HUES48 (cell line): Measurements from ENCODE around the gene QKI.
"Not testable (repeated sequence)": the region's sequence is repeated elsewhere in the genome, so short reads cannot be mapped to it uniquely, and the experiment has no call there.

Source experiments
- H3K27ac ChIP-seq: one replicate; pipeline ENCODE4 v1.7.0; 2013; ENCODE audit warnings: low read depth, low read length, inconsistent platforms
- H3K27me3 ChIP-seq: 2 replicates; pipeline ENCODE4 v1.6.1; 2013; ENCODE audit warnings: mild to moderate bottlenecking, low read length; ENCODE audit not compliant: control insufficient read depth, insufficient read depth
- H3K36me3 ChIP-seq: 2 replicates; pipeline ENCODE4 v1.6.1; 2013; ENCODE audit warnings: low read length; ENCODE audit not compliant: control insufficient read depth, insufficient read depth
- H3K4me1 ChIP-seq: 2 replicates; pipeline ENCODE4 v1.6.1; 2013; ENCODE audit warnings: mild to moderate bottlenecking, low read length; ENCODE audit not compliant: control insufficient read depth, insufficient read depth
- H3K4me3 ChIP-seq: 2 replicates; pipeline ENCODE4 v1.5.1; 2013; ENCODE audit warnings: mild to moderate bottlenecking, low read depth, low read length
- H3K9ac ChIP-seq: 2 replicates; pipeline ENCODE4 v1.6.1; 2013; ENCODE audit warnings: mild to moderate bottlenecking, low read depth, low read length, moderate library complexity
- H3K9me3 ChIP-seq: 2 replicates; pipeline ENCODE4 v1.6.1; 2013; ENCODE audit warnings: low read length; ENCODE audit not compliant: control insufficient read depth, insufficient read depth

QKI gene

GRCh38 chr6:163427498-163428254, 13.2 kb downstream of the QKI start:
- Histone ChIP-seq H3K4me1 (peaks cover 65% of the 10 kb centered on the region), H3K27me3 (no peaks in the 10 kb centered on the region), H3K27ac (no peak overlapping the region), H3K9ac (no peak overlapping the region), H3K9me3 (no peaks in the 10 kb centered on the region), H3K4me3 (no peak overlapping the region), H3K36me3 (no peaks in the 10 kb centered on the region)

- H3K4me1 ChIP-seq = peaks cover 58% of the 10 kb centered on the region
- no peaks in the 10 kb centered on the region for H3K27me3 ChIP-seq
- H3K27ac ChIP-seq = no peak overlapping the region
- no peaks in the 10 kb centered on the region for H3K36me3 ChIP-seq
- no peak overlapping the region for H3K4me3 ChIP-seq
- no peak overlapping the region for H3K9ac ChIP-seq
- H3K9me3 ChIP-seq = no peaks in the 10 kb centered on the region
These were observed 13.9 kb downstream of the QKI start for GRCh38 chr6:163428373-163428772.

DNA sequence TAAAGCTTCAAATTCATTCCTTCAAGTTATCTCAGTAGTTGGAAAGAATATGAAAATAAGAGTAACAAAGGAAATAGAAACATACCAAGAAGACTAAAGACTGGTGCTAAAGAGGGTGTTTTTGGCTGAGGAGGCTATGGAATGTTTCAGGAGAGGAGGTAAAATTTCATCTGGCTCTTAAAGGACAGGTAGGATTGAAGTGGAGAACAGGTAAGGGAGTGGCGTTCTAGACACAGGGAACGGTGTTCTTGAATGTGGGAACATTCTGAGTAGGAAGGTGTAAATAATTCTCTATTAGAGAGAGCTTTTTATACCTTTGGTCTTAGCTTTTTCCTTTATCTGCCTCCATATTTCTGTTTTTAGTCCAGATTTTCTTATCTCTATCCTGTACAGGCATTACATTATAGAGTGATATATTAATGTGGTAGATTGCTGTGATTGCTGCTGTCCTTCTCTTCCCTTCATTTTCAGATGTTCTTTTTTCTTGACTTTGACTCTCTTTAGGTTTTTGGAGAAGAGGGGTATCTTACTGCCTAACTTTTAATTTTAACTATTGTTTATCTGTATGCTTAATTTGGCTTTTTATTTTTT, 15.4 kb downstream of the QKI start:
- no peak overlapping the region for H3K27ac ChIP-seq
- H3K9ac ChIP-seq = no peak overlapping the region
- no peaks in the 10 kb centered on the region for H3K36me3 ChIP-seq
- no peaks in the 10 kb centered on the region for H3K9me3 ChIP-seq
- H3K4me1 ChIP-seq = peaks cover 56% of the 10 kb centered on the region
- no peak overlapping the region for H3K4me3 ChIP-seq
- H3K27me3 ChIP-seq = no peaks in the 10 kb centered on the region

- no peaks in the 10 kb centered on the region for H3K36me3 ChIP-seq
- no peaks in the 10 kb centered on the region for H3K9me3 ChIP-seq
- no peaks in the 10 kb centered on the region for H3K27me3 ChIP-seq
- H3K4me1 ChIP-seq = peaks cover 54% of the 10 kb centered on the region
- no peak overlapping the region for H3K9ac ChIP-seq
- H3K27ac ChIP-seq = no peak overlapping the region
- H3K4me3 ChIP-seq = no peak overlapping the region
These were observed 17.8 kb downstream of the QKI start for GRCh38 chr6:163432300-163432699.

- H3K27ac ChIP-seq, H3K36me3 ChIP-seq, H3K27me3 ChIP-seq, H3K9me3 ChIP-seq, H3K9ac ChIP-seq, H3K4me3 ChIP-seq: not testable (repeated sequence)
- peaks cover 49% of the 10 kb centered on the region for H3K4me1 ChIP-seq
These were observed 19.0 kb downstream of the QKI start for GRCh38 chr6:163433486-163433885.

GRCh38 chr6:163435023-163435422, 20.5 kb downstream of the QKI start:
- no peaks in the 10 kb centered on the region for H3K9me3 ChIP-seq
- H3K4me1 ChIP-seq = peaks cover 38% of the 10 kb centered on the region
- no peak overlapping the region for H3K4me3 ChIP-seq
- no peaks in the 10 kb centered on the region for H3K36me3 ChIP-seq
- no peak overlapping the region for H3K27ac ChIP-seq
- H3K27me3 ChIP-seq = no peaks in the 10 kb centered on the region
- no peak overlapping the region for H3K9ac ChIP-seq

GRCh38 chr6:163436843-163437242, 22.3 kb downstream of the QKI start:
- H3K4me1 ChIP-seq = peaks cover 27% of the 10 kb centered on the region
- no peaks in the 10 kb centered on the region for H3K27me3 ChIP-seq
- H3K4me3 ChIP-seq = no peak overlapping the region
- H3K9ac ChIP-seq = no peak overlapping the region
- H3K27ac ChIP-seq = no peak overlapping the region
- no peaks in the 10 kb centered on the region for H3K36me3 ChIP-seq
- H3K9me3 ChIP-seq = no peaks in the 10 kb centered on the region

DNA sequence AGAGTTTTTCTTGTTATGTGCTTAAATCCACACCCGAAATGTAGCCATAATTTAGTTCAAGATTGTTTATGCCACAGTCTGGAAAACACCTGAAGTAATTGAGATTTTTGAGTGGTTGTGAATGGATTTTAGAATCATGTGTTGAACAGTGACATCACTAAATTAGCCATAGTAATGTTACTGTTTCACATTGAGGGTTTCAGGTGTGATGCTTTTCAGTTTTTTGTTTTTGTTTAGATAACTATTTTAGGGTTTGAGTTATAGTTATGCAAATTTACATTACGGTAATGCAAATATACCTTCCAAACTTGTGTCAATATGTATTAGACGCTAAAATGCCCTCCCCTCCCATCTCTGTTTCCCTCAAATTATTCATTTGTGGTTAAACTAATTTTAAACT, 22.9 kb downstream of the QKI start:
- H3K36me3 ChIP-seq = no peaks in the 10 kb centered on the region
- no peak overlapping the region for H3K9ac ChIP-seq
- H3K4me3 ChIP-seq = no peak overlapping the region
- H3K27ac ChIP-seq = no peak overlapping the region
- H3K27me3 ChIP-seq = no peaks in the 10 kb centered on the region
- H3K9me3 ChIP-seq = no peaks in the 10 kb centered on the region
- peaks cover 30% of the 10 kb centered on the region for H3K4me1 ChIP-seq

- Histone ChIP-seq H3K27ac (no peak overlapping the region), H3K9ac (no peak overlapping the region), H3K36me3 (no peaks in the 10 kb centered on the region), H3K4me1 (peaks cover 32% of the 10 kb centered on the region), H3K9me3 (no peaks in the 10 kb centered on the region), H3K27me3 (no peaks in the 10 kb centered on the region), H3K4me3 (no peak overlapping the region)
These were observed 23.9 kb downstream of the QKI start for GRCh38 chr6:163438298-163438939.

DNA sequence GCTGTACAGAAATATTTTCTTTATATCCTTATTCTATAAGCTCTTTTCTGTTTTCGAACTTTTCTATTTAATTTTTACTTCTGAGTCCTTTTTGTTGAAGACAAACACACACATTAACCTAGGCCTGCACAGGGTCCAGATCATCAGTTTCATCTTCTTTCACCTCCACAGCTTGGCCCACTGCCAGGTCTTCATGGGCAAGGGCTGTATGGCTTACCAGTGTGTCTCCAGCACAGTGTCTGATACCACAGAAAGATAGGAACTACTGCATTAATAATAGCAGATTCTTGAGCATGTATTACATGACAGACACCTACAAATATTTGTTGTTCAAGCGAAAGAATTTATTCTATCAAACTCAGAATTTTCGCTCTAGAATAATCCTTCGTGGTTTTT, 24.4 kb downstream of the QKI start:
- Histone ChIP-seq H3K27me3 (no peaks in the 10 kb centered on the region), H3K9ac (no peak overlapping the region), H3K27ac (no peak overlapping the region), H3K4me3 (no peak overlapping the region), H3K36me3 (no peaks in the 10 kb centered on the region), H3K9me3 (no peaks in the 10 kb centered on the region), H3K4me1 (peaks cover 37% of the 10 kb centered on the region)

DNA sequence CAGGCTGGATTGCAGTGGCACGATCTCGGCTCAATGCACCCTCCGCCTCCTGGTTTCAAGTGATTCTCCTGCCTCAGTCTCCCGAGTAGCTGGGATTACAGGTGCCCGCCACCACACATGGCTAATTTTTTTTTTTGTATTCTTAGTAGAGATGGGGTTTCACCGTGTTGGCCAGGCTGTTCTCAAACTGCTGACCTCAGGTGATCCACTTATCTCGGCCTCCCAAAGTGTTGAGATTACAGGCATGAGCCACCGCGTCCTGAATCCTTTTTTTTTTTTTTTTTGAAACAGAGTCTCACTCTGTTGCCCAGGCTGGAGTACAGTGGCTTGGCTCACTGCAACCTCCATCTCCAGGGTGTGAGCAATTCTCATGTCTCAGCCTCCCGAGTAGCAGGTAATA, 24.9 kb downstream of the QKI start:
- H3K9ac ChIP-seq, H3K4me3 ChIP-seq, H3K27ac ChIP-seq, H3K9me3 ChIP-seq, H3K36me3 ChIP-seq, H3K27me3 ChIP-seq: not testable (repeated sequence)
- H3K4me1 ChIP-seq = peaks cover 41% of the 10 kb centered on the region
